ENCODE data around the gene LILRA1. TPM values are rescaled to one million over a fixed set of nuclear protein-coding genes. Genes with fewer than 3 reads are reported as not detected.
"Not testable (repeated sequence)": the region's sequence is repeated elsewhere in the genome, so short reads cannot be mapped to it uniquely, and the experiment has no call there.

LILRA1 gene
- total and polyA plus RNA-seq, 9 of the 15 experiments (the other 6 are each of a cell fraction or from before 2014, with no cell fraction given) = not detected

GRCh38 chr19:54622431-54622830 is 29.0 kb downstream of the LILRA1 start:
- no peak for ATAC-seq
- H3K36me3 ChIP-seq (ENCODE audit: control insufficient read depth, insufficient read depth, low read length) = no peaks in the 10 kb centered on the region
- POLR2A ChIA-PET = interaction anchor here (0.6 kb wide), 1 partner anchor 24 kb away, joined by 3 read pairs; no protein-coding TSS in a partner anchor
- no peaks in the 10 kb centered on the region for H3K9me1 ChIP-seq (ENCODE audit: control insufficient read depth, insufficient read depth, low read length)
- no peak overlapping the region for H3K4me3 ChIP-seq
- no peak for TF ChIP-seq MLX (CRISPR knock-in tag; conservative IDR thresholded peaks at IDR 0.05)
- no peak for TF ChIP-seq RFX7 (CRISPR knock-in tag; IDR thresholded peaks at IDR 0.05)
- no peak for TF ChIP-seq ZSCAN32 (CRISPR knock-in tag; IDR thresholded peaks at IDR 0.05)
- TF ChIP-seq ZNF79 (CRISPR knock-in tag; IDR thresholded peaks at IDR 0.05; ENCODE audit: low read depth) = no peak
- TF ChIP-seq SFPQ (IDR thresholded peaks at IDR 0.05; ENCODE audit: low read depth, low read length) = no peak
- no peak for TF ChIP-seq CBFA2T3 (IDR thresholded peaks at IDR 0.05)
- TF ChIP-seq E2F4 (CRISPR knock-in tag; IDR thresholded peaks at IDR 0.05; ENCODE audit: low read depth) = no peak
- H3K4me2 ChIP-seq (ENCODE audit: insufficient read depth, low read length) = no peak overlapping the region
- no peak overlapping the region for H3K9ac ChIP-seq (ENCODE audit: insufficient read depth in 1 of 2, low read depth in 2 of 2, low read length in 2 of 2)
- WGBS (ENCODE audit: insufficient coverage, low coverage, missing lambda C conversion rate) = 1% methylated on average over 4 of the region's 4 CpGs
- no peaks in the 10 kb centered on the region for H3K79me2 ChIP-seq (ENCODE audit: control insufficient read depth, insufficient read depth, low read length)
- no peaks in the 10 kb centered on the region for H3K9me3 ChIP-seq (replicated peaks; ENCODE audit: control insufficient read depth, insufficient read depth, low read depth, low read length)
- H2AFZ ChIP-seq (ENCODE audit: low read depth, low read length) = no peak overlapping the region
- CTCF ChIA-PET (ENCODE audit: low intra/inter-chr PET ratio) = no interaction called here
- in situ Hi-C loops (cut with MboI) (no loop called here), intact Hi-C loops (cut with micrococcal nuclease) (no loop called here)
- H4K20me1 ChIP-seq (replicated peaks; ENCODE audit: control insufficient read depth, insufficient read depth, low read length) = no peaks in the 10 kb centered on the region
- peaks cover 0 to 5% of the 10 kb centered on the region in 2 experiments; a peak in 3 of 5 replicates for H3K27me3 ChIP-seq (ENCODE audit: control insufficient read depth in 2 of 2, insufficient read depth in 2 of 2, low read length in 2 of 2)
- no peak for FAIRE-seq
- no TSS peak for BruUV-seq (replicated peaks)
- H3K4me1 ChIP-seq (replicated peaks in 1 of 2; ENCODE audit: control insufficient read depth in 2 of 2, insufficient read depth in 2 of 2, low read length in 2 of 2) = no peaks in the 10 kb centered on the region
- H3K27ac ChIP-seq (ENCODE audit: extremely low read depth, low read depth, low read length) = no peak overlapping the region
- no peak for DNase-seq (ENCODE audit: extremely low read depth in 1 of 4, low spot score in 3 of 4)

GRCh38 chr19:54624234-54624633 is 30.8 kb downstream of the LILRA1 start:
- FAIRE-seq; H3K9me1 ChIP-seq (ENCODE audit: control insufficient read depth, insufficient read depth, low read length); H2AFZ ChIP-seq (ENCODE audit: low read depth, low read length); H3K4me3 ChIP-seq; H3K36me3 ChIP-seq (ENCODE audit: control insufficient read depth, insufficient read depth, low read length); H3K27me3 ChIP-seq (ENCODE audit: control insufficient read depth in 2 of 2, insufficient read depth in 2 of 2, low read length in 2 of 2); H3K4me2 ChIP-seq (ENCODE audit: insufficient read depth, low read length); intact Hi-C loops (cut with micrococcal nuclease); CTCF ChIA-PET (ENCODE audit: low intra/inter-chr PET ratio); H3K4me1 ChIP-seq (replicated peaks in 1 of 2; ENCODE audit: control insufficient read depth in 2 of 2, insufficient read depth in 2 of 2, low read length in 2 of 2); H3K9me3 ChIP-seq (replicated peaks; ENCODE audit: control insufficient read depth, insufficient read depth, low read depth, low read length); POLR2A ChIA-PET; BruUV-seq (replicated peaks); H3K9ac ChIP-seq (ENCODE audit: insufficient read depth in 1 of 2, low read depth in 2 of 2, low read length in 2 of 2); H4K20me1 ChIP-seq (replicated peaks; ENCODE audit: control insufficient read depth, insufficient read depth, low read length); H3K27ac ChIP-seq (ENCODE audit: extremely low read depth, low read depth, low read length); H3K79me2 ChIP-seq (ENCODE audit: control insufficient read depth, insufficient read depth, low read length); ATAC-seq; DNase-seq (ENCODE audit: extremely low read depth in 1 of 4, low spot score in 3 of 4); in situ Hi-C loops (cut with MboI): not testable (repeated sequence)
- 0% methylated on average over 3 of the region's 10 CpGs for WGBS (ENCODE audit: insufficient coverage, low coverage, missing lambda C conversion rate)

Data from K562 (cell line).